HPDE6-E6E7 (cell line): ENCODE measurements around the gene MRPL1.

Experiments
- DNase-seq: peaks from one replicate; pipeline ENCODE4 v3.0.0; 2011; ENCODE audit warnings: missing footprints; ENCODE audit errors: extremely low spot score

Gene MRPL1

GRCh38 chr4:77862478-77863216, at the start of gene MRPL1:
MRPL1 (plus strand) TSS chr4:77862830; CDS start chr4:77862849, 19 bp downstream.
- peak; percentile 83 for DNase-seq

- no peak for DNase-seq
These were observed 47.0 kb upstream of the MRPL1 start for GRCh38 chr4:77815636-77816035.

- DNase-seq = no peak
These were observed 46.1 kb upstream of the MRPL1 start for GRCh38 chr4:77816546-77816945.

GRCh38 chr4:77817304-77818072, 45.1 kb upstream of the MRPL1 start:
- no peak for DNase-seq

- peak; percentile 79 for DNase-seq
These were observed 44.5 kb upstream of the MRPL1 start for GRCh38 chr4:77818073-77818601.

- peak; percentile 37 for DNase-seq
These were observed 43.8 kb upstream of the MRPL1 start, which contains the start of gene CNOT6L for GRCh38 chr4:77818602-77819403. CNOT6L (minus strand) TSS chr4:77819368; CDS start chr4:77819308, 60 bp downstream.

GRCh38 chr4:77819404-77819842, 43.2 kb upstream of the MRPL1 start:
- no peak for DNase-seq

GRCh38 chr4:77819843-77820648, 42.6 kb upstream of the MRPL1 start:
- peak; percentile 84 for DNase-seq

GRCh38 chr4:77820649-77821561, 41.7 kb upstream of the MRPL1 start:
- no peak for DNase-seq

- DNase-seq = no peak
These were observed 40.9 kb upstream of the MRPL1 start for GRCh38 chr4:77821775-77822174.

- no peak for DNase-seq
These were observed 36.4 kb upstream of the MRPL1 start for GRCh38 chr4:77826275-77826674.

GRCh38 chr4:77827343-77827742, 35.3 kb upstream of the MRPL1 start:
- DNase-seq = no peak

- peak; percentile 69 for DNase-seq
These were observed 29.4 kb upstream of the MRPL1 start for GRCh38 chr4:77833126-77833724.

GRCh38 chr4:77834403-77834802, 28.2 kb upstream of the MRPL1 start:
- no peak for DNase-seq

GRCh38 chr4:77843628-77844027, 19.0 kb upstream of the MRPL1 start:
- DNase-seq = no peak

GRCh38 chr4:77844363-77844762, 18.3 kb upstream of the MRPL1 start:
- DNase-seq = no peak

- DNase-seq = no peak
These were observed 17.2 kb upstream of the MRPL1 start for GRCh38 chr4:77845400-77845799.

- no peak for DNase-seq
These were observed 16.7 kb upstream of the MRPL1 start for GRCh38 chr4:77845929-77846328.

GRCh38 chr4:77848508-77848907, 14.1 kb upstream of the MRPL1 start:
- DNase-seq = no peak
